DND-41 (cell line): ENCODE measurements around the gene CASP9.

Experiments
- EZH2 ChIP-seq: IDR thresholded peaks from 3 replicates; pipeline ENCODE4 v1.6.1; 2012; ENCODE audit warnings: borderline replicate concordance, low read depth, mild to moderate bottlenecking, moderate library complexity, low read length, inconsistent platforms; ENCODE audit not compliant: severe bottlenecking
- TF ChIP-seq, protein P1 (sequence below): IDR thresholded peaks from 2 replicates; pipeline ENCODE4 v1.5.1; 2012; ENCODE audit warnings: borderline replicate concordance, low read length, moderate library complexity, mild to moderate bottlenecking; ENCODE audit not compliant: poor library complexity, severe bottlenecking; ENCODE audit errors: extremely low read depth

DNA sequence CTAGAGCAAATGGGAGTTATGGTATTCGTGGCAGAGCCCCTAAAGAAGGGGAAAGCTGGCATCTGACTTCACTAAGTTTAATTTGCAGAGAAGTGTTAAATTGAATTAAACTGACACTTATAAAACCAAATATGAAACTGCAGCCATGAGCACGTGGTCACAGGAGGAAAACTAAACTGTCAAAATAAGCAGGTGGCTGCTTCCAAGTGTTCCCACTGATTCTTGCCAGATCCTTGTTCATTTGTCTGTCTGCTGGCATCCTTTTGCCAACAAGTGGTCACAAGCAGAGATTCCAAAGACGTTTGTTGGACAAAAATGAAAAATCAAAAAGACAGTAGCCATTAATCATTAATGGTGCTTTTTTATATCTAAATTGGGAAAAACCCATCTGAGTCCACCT is 54.7 kb downstream of the CASP9 start:
- TF ChIP-seq EZH2 = no peak
- TF ChIP-seq, protein P1, sequence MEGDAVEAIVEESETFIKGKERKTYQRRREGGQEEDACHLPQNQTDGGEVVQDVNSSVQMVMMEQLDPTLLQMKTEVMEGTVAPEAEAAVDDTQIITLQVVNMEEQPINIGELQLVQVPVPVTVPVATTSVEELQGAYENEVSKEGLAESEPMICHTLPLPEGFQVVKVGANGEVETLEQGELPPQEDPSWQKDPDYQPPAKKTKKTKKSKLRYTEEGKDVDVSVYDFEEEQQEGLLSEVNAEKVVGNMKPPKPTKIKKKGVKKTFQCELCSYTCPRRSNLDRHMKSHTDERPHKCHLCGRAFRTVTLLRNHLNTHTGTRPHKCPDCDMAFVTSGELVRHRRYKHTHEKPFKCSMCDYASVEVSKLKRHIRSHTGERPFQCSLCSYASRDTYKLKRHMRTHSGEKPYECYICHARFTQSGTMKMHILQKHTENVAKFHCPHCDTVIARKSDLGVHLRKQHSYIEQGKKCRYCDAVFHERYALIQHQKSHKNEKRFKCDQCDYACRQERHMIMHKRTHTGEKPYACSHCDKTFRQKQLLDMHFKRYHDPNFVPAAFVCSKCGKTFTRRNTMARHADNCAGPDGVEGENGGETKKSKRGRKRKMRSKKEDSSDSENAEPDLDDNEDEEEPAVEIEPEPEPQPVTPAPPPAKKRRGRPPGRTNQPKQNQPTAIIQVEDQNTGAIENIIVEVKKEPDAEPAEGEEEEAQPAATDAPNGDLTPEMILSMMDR = no peak
